ENCODE data around the gene CPEB2. TPM values are rescaled to one million over a fixed set of nuclear protein-coding genes. Genes with fewer than 3 reads are reported as not detected.
A peak's percentile ranks its signal among the peaks of the same experiment; 100 is the strongest.

Gene CPEB2
- polyA plus RNA-seq, 1 donor = 21.2 TPM

- DNase-seq = peak; percentile 31
Observed at GRCh38 chr4:15116509-15117079, 114.3 kb downstream of the CPEB2 start.

- no peak for DNase-seq
Observed at GRCh38 chr4:15117270-15117946, 115.1 kb downstream of the CPEB2 start.

GRCh38 chr4:15118292-15118691 is 116.0 kb downstream of the CPEB2 start:
- DNase-seq = no peak
